HG02642 (cell line): Measurements from ENCODE around the gene PDE11A.

ENCODE experiments used
- ATAC-seq: cut with Tn5 transposase; IDR thresholded peaks from one replicate; pipeline ENCODE4 v1.9.1; 2021; ENCODE audit warnings: mild to moderate bottlenecking; ENCODE audit not compliant: unreplicated experiment, poor library complexity

The PDE11A gene

DNA sequence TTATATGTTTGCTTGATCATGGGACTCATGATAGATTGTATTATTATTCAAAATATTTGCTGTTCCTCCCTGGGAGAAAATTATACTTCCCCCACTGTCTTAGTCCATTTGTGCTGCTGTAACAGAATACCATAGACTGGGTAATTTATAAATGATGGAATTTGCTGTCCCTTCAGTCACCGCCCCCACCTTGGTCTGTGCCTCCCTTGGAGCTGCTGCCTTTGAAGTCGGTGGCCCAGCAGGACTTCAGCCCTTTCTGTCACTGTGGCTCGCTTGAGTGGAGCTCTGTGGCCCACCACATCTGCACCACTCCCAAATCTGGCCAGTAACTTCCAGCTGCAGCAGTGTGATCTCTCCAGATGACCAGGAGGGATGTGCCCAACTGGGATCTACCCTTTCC, 479.2 kb downstream of the PDE11A start:
- ATAC-seq: no peak

DNA sequence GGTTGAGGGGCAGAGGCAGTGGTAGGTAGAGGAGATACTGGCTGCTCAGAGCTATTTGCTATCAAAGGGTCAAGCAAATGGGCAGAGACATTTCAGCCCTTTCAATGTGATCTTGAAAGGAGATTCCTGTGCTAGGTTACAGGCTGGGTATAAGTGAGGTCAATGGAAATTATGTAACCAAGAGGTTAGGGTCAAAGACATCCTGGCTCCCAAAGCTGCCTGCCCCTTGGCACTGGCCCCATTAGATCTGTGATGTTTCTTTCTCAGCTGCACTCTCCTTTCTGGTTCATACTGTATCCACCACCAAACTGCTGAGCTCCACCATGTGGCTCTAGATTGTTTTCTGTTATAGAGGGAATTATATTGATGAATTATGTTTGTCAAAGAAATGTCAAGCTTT, 479.6 kb downstream of the PDE11A start:
- no peak for ATAC-seq

DNA sequence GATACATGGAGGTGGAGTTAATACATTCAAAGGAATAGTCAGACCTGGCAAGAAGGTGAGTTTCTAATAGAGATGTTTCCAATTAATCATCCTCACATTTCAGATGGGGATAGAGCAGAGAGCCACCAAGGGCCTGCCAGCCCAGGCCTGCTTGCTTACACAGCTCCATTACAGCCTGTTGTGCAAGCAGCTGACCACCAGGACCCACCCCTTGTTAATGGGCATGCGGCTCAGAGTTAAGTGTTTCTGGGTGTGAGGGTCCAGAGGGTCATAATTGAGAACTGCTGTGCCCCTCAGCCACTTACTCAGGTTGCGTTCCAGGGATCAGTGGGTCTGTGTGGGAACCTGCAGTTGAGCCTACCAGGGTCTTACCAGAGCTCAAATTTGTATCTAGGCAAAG, 480.2 kb downstream of the PDE11A start:
- ATAC-seq: no peak

DNA sequence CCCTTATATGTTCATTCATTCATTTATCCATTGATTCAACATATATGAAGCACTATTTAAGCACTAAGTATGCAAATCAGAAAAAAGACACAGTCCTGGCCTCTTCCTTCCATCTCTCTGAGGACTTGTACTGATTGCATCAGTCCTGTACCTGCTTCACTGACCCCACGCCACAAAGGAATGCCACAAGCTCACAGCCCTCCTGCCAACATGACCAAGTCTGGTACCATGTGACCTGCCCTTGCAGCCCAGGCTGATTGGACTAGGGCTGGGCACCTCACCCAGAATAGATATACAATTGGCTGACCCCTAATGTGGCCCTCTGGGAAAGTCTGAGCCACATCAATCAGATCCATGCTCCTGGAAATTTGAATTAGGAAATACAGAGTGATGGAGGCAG, 483.4 kb downstream of the PDE11A start:
- ATAC-seq: no peak

DNA sequence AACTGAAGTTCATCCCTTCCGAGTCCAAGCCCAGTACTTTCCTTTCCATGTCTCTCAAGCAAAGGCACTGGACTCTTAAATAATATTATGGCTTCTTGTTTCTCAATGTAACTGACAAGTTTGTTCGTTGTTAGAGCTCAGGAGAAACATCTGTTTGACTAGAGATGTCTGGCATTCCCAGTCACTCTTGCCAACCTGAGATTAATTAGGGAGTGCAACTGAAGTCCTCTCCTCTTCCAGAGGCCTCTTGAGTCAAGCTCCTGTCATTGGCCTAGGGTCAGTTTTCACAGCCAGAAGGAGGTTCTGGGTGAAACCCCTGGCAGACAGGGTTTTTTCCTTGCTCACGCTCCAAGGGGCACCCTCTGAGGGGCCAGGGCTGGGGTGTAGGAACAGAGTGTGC, 483.9 kb downstream of the PDE11A start:
- ATAC-seq: no peak

DNA sequence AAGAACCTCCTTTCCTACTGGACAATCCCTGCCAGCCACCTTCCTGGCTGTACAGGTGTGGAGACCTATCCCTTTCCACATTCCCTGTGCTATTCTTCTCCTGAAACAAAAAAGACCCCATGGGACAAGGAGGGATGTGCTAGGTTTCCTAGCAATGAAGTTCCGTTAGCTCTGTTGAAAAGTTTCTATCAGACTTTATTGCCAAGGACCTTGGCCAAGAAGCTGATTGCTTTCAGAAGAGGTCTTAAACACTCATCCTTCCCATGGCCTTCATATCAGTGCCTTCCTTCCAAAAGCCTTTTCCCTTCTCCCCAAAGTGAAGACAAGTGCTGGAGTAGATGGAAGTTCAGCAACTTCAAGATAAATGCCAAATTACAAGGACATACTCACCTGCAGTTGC, 485.2 kb downstream of the PDE11A start:
- no peak for ATAC-seq

DNA sequence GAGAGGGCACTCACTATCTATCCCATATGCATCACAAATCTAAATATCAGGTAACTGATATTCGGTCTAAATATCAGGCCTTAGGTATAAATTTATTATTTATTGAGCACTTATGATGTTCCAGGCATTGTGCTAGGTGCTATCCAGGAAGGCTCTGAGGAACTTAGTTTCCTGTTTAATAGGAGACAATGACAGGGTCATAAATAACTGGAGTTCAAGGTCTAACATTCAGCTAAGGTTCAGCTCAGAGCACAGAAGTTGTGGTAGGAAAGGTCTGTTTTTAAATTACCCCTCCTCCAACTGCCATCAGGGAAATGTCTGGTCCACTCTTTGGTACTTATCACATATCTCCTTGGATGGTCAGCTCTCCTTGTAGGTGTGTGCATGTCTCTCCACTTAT, 486.4 kb downstream of the PDE11A start:
- ATAC-seq: no peak

DNA sequence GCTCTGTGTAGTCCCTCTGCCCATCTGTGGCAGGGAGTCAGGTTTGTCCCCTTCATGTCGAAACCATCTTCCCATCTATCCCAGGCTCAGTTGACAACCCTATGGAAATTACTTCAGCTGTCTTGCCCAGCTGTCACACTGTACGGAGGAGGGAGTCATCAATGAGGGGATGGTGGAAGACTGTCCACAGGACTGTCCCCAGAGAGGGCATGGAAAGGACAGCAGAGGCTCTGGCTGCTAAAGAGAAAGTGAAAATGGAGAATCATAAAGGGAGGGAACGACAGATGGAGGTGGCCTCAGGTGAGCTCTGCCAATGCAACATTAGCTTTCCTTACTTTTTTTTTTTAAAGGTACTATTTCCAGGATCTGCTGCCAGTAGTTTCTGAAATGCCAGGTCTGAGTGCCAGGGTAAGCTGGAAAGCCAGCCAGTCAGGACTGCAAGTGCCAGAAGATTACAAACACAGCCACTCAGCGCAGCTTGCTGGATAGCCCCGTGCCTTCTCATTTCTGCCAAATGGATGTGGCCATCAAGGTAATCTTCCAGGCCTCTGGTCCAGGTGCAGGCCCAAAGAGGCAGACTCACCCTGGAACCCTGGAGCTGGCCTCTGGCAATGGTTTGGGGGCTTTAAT, 487.2 kb downstream of the PDE11A start:
- no peak for ATAC-seq

DNA sequence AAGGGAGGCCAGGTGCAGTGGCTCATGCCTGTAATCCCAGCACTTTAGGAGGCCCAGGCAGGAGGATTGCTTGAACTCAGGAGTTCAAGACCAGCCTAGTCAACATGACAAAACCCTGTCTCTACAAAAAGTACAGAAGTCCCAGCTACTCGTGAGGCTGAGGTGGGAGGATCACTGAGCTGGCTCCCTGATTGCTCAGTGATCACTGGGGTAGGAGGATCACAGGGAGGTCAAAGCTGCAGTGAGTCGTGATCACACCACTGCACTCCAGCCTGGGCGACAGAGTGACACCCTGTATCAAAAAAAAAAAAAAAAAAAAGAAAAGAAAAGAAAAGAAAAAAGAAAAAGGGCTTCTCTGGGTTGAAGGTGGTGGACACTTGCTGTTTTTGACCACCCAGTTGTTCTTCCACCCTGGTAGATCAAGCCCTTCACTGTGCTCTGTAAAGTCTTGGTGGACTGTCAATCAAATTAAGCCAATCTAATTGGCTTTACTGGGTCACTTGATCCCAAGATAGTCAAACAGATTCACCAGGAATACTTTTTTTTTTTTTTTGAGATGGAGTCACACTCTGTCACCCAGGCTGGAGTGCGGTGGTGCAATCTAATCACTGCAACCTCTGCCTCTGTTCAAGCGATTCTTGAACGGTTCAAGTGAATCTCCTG, 488.4 kb downstream of the PDE11A start:
- no peak for ATAC-seq

DNA sequence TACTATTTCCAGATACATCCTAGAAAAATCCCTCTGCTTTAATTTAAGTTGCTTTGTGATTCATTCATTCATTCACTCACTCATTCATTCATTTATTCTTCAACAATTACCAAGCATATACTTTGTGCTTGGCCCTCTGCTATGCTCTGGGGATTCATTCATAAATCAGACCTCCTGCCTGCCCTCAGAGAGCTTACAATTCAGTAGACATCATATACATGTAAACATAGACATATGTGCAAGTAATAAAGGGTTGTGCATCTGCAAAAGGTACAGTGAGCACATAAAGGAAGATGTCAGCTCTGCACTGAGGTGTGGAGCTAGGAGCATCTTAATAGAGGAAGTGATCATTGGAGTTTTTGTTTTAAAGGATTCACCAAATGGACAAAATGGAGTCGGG, 490.6 kb downstream of the PDE11A start:
- no peak for ATAC-seq

DNA sequence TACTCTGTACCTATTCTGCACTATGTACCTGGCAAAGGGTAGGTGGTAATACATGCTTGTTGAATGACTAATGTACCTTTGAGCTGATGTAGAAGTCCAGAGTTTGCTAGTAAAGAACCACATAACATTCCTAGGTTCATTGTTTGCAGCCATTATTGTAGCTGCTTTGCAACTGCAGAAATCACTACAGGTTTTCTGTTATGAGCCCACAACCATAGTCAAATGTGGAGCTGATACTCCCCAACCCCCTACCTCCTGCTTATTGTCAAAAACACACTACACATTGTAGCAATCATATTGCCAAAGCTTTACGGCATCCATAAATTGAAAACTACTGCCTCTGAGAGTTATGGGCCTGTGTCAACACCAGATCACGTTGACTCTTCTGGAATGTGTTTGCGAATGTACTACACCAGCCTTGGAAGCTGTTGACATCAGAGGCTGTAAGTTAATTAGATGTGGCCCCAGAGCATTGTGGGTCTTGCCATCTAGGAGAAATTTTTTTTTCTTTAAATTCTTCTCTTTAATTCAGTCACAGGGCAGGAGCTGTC, 493.0 kb downstream of the PDE11A start:
- ATAC-seq: no peak

DNA sequence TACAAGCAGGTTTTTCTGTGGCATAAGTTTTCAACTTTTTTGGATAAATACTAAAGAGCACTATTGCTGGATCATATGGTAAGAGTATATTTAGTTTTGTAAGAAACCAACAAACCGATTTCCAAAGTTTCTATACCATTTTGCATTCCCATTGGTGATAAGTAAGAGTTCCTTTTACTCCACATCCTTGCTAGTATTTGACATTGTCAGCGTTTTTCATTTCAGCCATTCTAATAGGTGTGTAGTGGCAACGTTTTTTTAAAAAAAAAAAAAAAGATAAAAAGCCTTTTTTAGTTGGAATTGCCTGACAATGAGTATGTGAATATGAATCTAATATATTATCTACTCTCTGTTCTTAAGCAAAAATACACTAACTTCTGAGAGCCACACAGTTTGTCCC, 494.1 kb downstream of the PDE11A start:
- ATAC-seq: no peak

DNA sequence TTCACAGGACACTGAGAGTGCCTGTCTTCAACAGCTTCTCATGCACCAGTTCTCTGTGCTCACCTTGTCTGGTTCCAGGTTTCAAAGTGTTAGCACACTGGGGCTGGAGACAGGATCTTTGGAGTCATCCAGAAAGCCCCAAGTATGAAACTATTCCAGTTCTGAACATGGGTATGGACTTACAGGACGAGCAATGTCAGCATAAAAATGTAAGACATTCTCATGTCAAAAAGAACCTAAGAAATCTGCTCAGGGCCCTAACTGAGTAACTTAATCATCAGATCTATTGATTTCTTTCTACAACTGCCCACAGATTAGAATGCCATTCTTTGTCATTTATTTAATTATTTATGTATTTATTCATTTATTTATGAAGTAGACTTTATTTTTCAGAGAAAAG, 495.5 kb downstream of the PDE11A start:
- ATAC-seq: no peak

DNA sequence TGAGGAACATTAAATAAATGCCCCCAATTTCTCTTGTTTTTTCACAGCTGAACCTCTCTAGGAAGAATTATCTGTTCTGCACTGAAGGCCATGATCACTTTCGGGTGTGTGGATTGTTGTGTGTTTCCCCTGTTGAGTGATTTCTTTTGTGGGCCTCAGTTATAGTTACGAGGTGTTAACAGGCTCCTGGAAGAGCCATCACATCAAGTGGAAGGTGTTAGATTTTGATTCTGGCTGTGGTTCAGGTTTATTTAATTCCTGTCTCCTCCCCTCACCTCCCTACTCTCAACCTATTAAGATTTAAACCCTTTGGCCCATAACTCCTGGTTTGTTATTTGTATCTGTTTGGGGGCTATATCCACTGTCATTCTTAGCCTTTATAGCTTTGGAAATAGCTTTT, 497.2 kb downstream of the PDE11A start:
- no peak for ATAC-seq

DNA sequence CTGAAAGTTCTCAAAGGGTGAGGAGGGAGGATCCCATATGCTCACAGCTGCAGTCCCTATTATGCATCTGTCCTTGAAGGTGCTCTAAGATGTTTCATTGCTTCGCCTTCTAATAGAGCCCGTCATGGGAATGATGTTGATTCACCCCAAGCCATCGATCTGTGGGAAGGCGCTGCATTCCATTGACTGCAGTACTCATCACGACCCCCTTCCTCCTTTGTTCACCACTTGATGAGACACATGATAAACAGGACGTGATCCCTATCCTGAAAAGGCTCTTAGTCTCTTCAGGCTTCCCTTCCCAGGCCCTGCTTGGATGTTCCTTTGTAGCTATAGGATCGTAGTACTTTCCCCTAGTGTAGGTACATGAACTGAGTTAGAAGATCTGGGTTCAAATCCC, 498.2 kb downstream of the PDE11A start:
- ATAC-seq: no peak
